Measurements from ENCODE around the gene SYNPO.

- TF ChIP-seq NFE2L2 (conservative IDR thresholded peaks at IDR 0.05; ENCODE audit: low read length) = no peak
- no peak for TF ChIP-seq ESRRA (IDR thresholded peaks at IDR 0.05; ENCODE audit: borderline replicate concordance, low read length)
- no peak for TF ChIP-seq CEBPB (IDR thresholded peaks at IDR 0.05)
- no peak for TF ChIP-seq CTCF (IDR thresholded peaks at IDR 0.05)
- TF ChIP-seq MAZ (IDR thresholded peaks at IDR 0.05; ENCODE audit: borderline replicate concordance, low read depth, low read length) = no peak
- TF ChIP-seq EP300 (IDR thresholded peaks at IDR 0.05) = no peak
- TF ChIP-seq POLR2AphosphoS2 (conservative IDR thresholded peaks at IDR 0.05; ENCODE audit: low read length) = no peak
- no peak for TF ChIP-seq KDM5A (IDR thresholded peaks at IDR 0.05)
- TF ChIP-seq MYC (IDR thresholded peaks at IDR 0.05; ENCODE audit: borderline replicate concordance, low read length) = no peak
- TF ChIP-seq SMC3 (IDR thresholded peaks at IDR 0.05) = no peak
- no peak for TF ChIP-seq RAD21 (conservative IDR thresholded peaks at IDR 0.05 in 1 of 2, IDR thresholded peaks at IDR 0.05 in 1 of 2)
- TF ChIP-seq POLR2A (IDR thresholded peaks at IDR 0.05; ENCODE audit: low read length) = no peak
Observed at GRCh38 chr5:150621301-150621700, 19.2 kb upstream of the SYNPO start.
